Ammon's horn (tissue), 1 donor: ENCODE measurements around the gene CTU2.

Source experiments
- DNase-seq: peaks from one replicate; pipeline ENCODE4 v3.0.0-alpha.2; 2016; ENCODE audit warnings: low spot score

The CTU2 gene

GRCh38 chr16:88714420-88715302 is 8.4 kb downstream of the CTU2 start:
- DNase-seq = no peak

GRCh38 chr16:88715312-88716190 is 9.2 kb downstream of the CTU2 start:
- DNase-seq = no peak

DNA sequence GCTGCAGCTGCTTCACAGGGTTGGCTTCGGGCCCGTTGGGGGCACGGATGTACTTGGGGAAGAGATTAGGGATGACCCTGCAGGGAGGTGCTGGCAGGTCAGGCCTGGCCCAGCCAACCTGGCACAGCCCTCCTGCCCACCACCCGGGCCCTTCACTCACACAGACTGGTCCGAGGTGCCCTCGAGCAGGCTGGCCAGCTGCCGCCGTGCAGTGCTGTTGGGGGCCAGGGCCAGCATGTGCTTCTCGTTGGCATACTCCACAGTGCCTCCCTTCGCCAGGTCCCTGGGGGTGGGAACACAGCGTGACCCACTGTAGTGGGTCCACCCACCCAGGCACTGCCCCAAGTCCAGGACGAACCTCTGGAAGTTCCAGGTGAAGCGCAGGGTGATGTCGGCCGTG is 9.9 kb downstream of the CTU2 start:
- no peak for DNase-seq

DNA sequence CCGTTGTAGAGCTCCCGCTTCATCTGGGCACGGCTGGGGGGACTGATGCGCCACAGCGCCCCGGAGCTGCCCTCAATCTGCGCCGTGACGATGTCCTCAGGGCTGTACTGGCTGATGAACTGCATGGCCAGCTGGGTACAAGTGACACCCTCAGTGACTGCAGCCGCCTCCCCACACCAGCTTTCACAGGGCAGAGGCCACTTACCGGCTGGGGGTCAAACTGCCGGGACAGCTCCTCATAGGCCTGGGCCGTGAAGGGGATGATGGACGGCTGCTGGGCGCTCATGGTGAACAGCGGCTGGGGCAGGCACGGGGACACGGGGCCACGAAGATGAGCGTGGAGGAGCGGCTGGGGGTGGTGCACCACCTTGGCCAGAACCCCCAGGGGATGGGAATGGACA is 10.3 kb downstream of the CTU2 start:
- DNase-seq = no peak

DNA sequence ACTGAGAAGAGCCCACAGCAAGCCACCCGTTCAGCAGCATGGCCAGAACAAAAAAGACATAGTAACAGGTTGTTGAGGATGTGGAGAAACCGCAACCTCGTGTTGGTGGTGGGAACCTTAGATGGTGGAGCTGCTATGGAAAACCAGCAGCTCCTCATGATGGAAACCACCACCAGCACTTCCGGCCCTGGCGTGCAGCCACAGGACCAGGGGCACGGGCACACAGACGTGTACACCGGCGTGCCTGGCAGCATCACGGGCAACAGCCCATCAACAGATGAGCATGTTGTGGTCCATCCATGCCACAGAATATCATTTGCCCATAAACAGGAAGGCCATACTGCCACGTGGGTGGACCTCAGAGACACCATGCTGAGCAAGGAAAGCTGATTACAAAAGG is 11.9 kb downstream of the CTU2 start:
- no peak for DNase-seq

- DNase-seq = peak; percentile 93
These were observed 13.1 kb downstream of the CTU2 start for GRCh38 chr16:88719267-88719932.

DNA sequence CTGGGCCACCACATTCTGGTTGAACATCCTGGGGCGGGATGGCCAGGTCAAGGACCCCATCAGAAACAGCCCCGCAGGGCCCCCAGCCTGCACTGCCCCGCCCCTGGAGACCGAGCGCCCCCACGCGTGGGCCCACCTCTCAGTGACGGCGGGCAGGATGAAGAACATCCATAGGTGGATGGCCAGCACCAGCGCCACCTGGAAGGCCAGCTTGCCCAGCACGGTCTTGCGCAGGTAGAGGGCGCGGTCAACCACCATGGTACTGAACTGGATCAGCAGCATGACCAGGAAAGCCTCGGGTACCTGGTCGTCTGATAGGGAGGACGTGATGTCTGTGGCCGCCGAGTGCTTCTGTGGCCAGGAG is 13.6 kb downstream of the CTU2 start:
- no peak for DNase-seq

DNA sequence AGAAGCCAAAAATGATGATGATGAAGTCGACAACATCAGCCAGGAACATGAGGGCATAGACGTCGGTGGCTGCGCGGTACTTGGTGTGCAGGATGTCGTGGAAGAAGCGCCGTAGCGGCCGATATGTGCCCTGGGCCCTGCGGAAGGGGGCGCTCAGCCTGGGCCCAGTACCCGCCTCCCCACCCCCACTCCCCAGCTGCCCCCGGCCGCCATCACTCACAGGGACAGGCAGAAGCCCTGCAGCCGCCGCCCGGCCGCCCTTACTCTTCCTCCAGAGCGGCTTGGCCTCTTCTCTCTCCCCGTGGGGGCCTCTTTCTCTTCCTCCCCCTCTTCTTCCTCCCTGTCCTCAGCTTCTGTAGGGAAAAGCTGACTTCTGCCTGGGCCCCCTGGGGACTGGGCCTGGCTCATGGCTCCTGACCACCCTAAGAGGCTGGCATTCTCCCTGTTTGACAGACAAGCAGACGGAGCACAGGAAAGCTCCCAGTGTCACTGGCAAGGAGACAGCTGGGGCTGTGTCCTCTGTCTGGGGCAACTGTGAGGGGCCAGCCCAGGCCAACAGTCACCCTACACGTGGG is 14.2 kb downstream of the CTU2 start:
- DNase-seq = no peak

GRCh38 chr16:88721236-88721635 is 14.9 kb downstream of the CTU2 start:
- DNase-seq = no peak

GRCh38 chr16:88721815-88722755 is 15.8 kb downstream of the CTU2 start:
- DNase-seq = no peak

- DNase-seq = no peak
These were observed 16.6 kb downstream of the CTU2 start for GRCh38 chr16:88722784-88723506.

GRCh38 chr16:88723507-88723887 is 17.2 kb downstream of the CTU2 start:
- no peak for DNase-seq

DNA sequence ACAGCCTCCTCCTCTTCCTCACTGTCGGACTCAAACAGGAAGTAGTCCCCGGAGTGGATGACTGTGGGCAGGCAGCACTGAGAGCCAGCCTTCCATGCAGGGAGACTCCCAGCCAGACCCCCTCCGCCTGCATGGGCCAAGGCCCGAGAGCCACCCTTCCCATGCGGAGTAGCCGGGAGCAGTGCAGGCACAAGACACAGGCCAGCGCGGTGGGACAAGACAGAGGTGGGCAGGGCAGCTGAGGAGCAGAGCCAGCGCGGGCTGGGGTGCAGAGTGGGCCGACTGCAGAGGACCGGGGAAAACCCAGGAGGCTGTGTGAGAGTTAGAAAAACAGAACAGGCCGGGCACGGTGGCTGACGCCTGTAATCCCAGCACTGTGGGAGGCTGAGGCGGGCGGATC is 17.6 kb downstream of the CTU2 start:
- no peak for DNase-seq

DNA sequence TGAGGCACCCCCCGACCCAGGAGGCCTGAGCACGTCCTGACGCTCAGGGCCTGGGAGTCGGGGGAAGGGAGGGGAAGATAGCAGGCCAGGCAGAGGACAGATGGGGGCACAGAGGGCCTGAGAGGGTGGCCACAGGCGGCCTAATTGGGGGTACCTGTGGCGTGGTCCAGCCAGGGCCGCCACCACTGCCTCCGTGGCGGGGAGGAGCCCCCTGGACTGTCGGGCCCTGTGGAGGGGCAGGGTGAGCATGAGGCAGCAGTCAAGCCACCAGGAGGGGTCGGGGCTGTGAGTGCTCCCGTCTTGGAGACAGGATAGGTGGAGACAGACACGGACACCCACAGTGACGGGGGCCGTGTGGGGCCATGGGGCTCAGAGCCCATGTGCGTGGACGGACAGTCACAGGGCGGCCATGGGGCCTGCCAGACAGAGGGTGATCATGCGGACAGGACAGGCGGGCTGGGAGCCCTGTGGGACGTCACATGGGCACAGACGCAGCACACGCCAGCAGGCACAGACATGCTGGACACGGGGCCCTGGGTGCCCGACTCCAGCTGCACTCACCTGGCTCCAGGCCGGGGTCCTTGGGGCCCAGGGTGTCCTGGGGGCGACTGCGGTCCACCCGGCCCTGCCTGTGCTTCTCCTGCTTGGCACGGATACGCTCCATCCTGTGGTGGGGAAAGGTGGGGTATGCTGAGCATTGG is 18.7 kb downstream of the CTU2 start:
- DNase-seq = no peak

- no peak for DNase-seq
These were observed 19.5 kb downstream of the CTU2 start for GRCh38 chr16:88725609-88726407.

- no peak for DNase-seq
These were observed 20.1 kb downstream of the CTU2 start for GRCh38 chr16:88726408-88726749.

GRCh38 chr16:88726981-88727380 is 20.7 kb downstream of the CTU2 start:
- DNase-seq = no peak

DNA sequence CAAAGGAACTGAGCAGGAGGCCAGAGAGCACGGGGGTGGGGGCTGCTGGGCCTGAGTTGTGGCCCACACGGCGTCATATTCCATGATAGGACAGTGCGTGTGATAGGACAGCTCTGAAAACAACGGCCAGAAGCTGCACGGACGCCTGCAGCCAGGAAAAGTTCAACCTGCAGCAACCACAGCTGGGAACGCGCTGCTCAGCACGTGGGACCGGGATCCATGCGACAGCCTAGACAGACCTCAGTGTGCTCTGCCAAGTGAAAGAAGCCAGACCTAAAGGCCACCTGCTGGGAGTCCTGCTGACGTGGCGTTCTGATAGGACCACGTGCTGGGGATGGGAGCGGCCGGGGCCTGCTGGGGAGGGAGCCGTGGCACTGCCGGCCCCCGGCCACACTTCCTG is 21.6 kb downstream of the CTU2 start:
- DNase-seq = no peak
